Activated CD4-positive, alpha-beta T cell treated with anti-CD3 and anti-CD28 coated beads, Interleukin-2, Interleukin-6, amounts not matched to agents 100 ng/mL and 50 ng/mL, durations not matched to agents 16 hours and 8 hours (primary cell): ENCODE data around the gene DMXL1.
"Not testable (repeated sequence)": the region's sequence is repeated elsewhere in the genome, so short reads cannot be mapped to it uniquely, and the experiment has no call there.

Experiments
- DNase-seq: peaks from one replicate; pipeline ENCODE4 v3.0.0-alpha.2; 2020

The DMXL1 gene

GRCh38 chr5:119135743-119136142 is 64.9 kb downstream of the DMXL1 start:
- DNase-seq: not testable (repeated sequence)

- no peak for DNase-seq
Measured at GRCh38 chr5:119136666-119137318, 65.9 kb downstream of the DMXL1 start.

- no peak for DNase-seq
Measured at GRCh38 chr5:119153629-119154028, 82.7 kb downstream of the DMXL1 start.

- DNase-seq: no peak
Measured at GRCh38 chr5:119158144-119158543, 87.3 kb downstream of the DMXL1 start.

GRCh38 chr5:119161430-119161829 is 90.5 kb downstream of the DMXL1 start:
- DNase-seq: no peak

GRCh38 chr5:119166026-119166425 is 95.1 kb downstream of the DMXL1 start:
- DNase-seq: no peak

GRCh38 chr5:119168401-119168800 is 97.5 kb downstream of the DMXL1 start:
- no peak for DNase-seq

GRCh38 chr5:119171686-119172085 is 100.8 kb downstream of the DMXL1 start:
- no peak for DNase-seq

GRCh38 chr5:119174578-119175163 is 103.8 kb downstream of the DMXL1 start:
- no peak for DNase-seq

GRCh38 chr5:119176785-119177184 is 105.9 kb downstream of the DMXL1 start:
- no peak for DNase-seq

GRCh38 chr5:119177226-119177625 is 106.3 kb downstream of the DMXL1 start:
- DNase-seq: no peak

- no peak for DNase-seq
Measured at GRCh38 chr5:119178435-119178834, 107.5 kb downstream of the DMXL1 start.

- DNase-seq: no peak
Measured at GRCh38 chr5:119179857-119180641, 109.2 kb downstream of the DMXL1 start.

- not testable (repeated sequence) for DNase-seq
Measured at GRCh38 chr5:119185512-119185911, 114.6 kb downstream of the DMXL1 start.

- no peak for DNase-seq
Measured at GRCh38 chr5:119187776-119188529, 117.1 kb downstream of the DMXL1 start.

GRCh38 chr5:119190470-119191095 is 119.7 kb downstream of the DMXL1 start:
- DNase-seq: no peak

- DNase-seq: no peak
Measured at GRCh38 chr5:119191944-119192343, 121.1 kb downstream of the DMXL1 start.

GRCh38 chr5:119200795-119201194 is 129.9 kb downstream of the DMXL1 start:
- DNase-seq: no peak

GRCh38 chr5:119207105-119207504 is 136.2 kb downstream of the DMXL1 start:
- no peak for DNase-seq

GRCh38 chr5:119212026-119212425 is 141.1 kb downstream of the DMXL1 start:
- no peak for DNase-seq

- no peak for DNase-seq
Measured at GRCh38 chr5:119212676-119213075, 141.8 kb downstream of the DMXL1 start.

GRCh38 chr5:119217183-119217582 is 146.3 kb downstream of the DMXL1 start:
- DNase-seq: no peak
